T-cell (primary cell): ENCODE results near the gene NCAM1. TPM values are rescaled to one million over a fixed set of nuclear protein-coding genes. Genes with fewer than 3 reads are reported as not detected.

Source experiments
- ATAC-seq, 4 experiments: fragments of 200-7000 bp in 3 of 4; fragments of 150-1000 bp in 1 of 4; cut with Tn5 transposase; replicated peaks in 1 of 4; 1 replicate in 3 of 4; 2 replicates in 1 of 4; pipeline ENCODE4 v1.10.0; 2021; ENCODE audit warnings: moderate library complexity in 3 of 4, mild to moderate bottlenecking in 2 of 4, moderate number of reproducible peaks in 1 of 4
- CTCF ChIA-PET, 2 donors: fragments of 300-600 bp; sonication (Branson Sonifier 250); formaldehyde crosslinking; loops; one replicate each; lab custom pipeline; 2022; ENCODE audit warnings: antibody characterized with exemption in 2 of 2; lab: Charles Lee
- POLR2A ChIA-PET, 2 donors: fragments of 300-600 bp; sonication (Branson Sonifier 250); formaldehyde crosslinking; loops; one replicate each; lab custom pipeline; 2022; ENCODE audit warnings: antibody characterized with exemption in 2 of 2; lab: Charles Lee
- DNase-seq, 35 experiments: peaks; one replicate each; pipeline versions ENCODE4 v3.0.0 to v3.0.0-alpha.2; 2013 to 2023
- H3K27ac ChIP-seq: one replicate; pipeline ENCODE4 v1.5.1; 2013; ENCODE audit warnings: low read length
- H3K27me3 ChIP-seq, 2 experiments: replicated peaks in 1 of 2; 1 replicate in 1 of 2; 2 replicates in 1 of 2; pipeline versions ENCODE4 v1.6.1 to v1.7.0; 2013; ENCODE audit warnings: low read length in 1 of 2, mixed read lengths in 1 of 2; ENCODE audit not compliant: control insufficient read depth in 2 of 2, insufficient read depth in 2 of 2; ENCODE audit errors: extremely low read depth in 1 of 2
- H3K36me3 ChIP-seq, 2 donors: 1 replicate in 1 of 2; 2 replicates in 1 of 2; pipeline versions ENCODE4 v1.6.1 to v1.7.0; 2013; ENCODE audit warnings: low read length in 1 of 2; ENCODE audit not compliant: control insufficient read depth in 2 of 2, insufficient read depth in 1 of 2; ENCODE audit errors: extremely low read depth in 1 of 2
- H3K4me1 ChIP-seq, 2 experiments: 1 replicate in 1 of 2; 2 replicates in 1 of 2; pipeline versions ENCODE4 v1.6.1 to v1.7.0; 2013; ENCODE audit warnings: low read length in 2 of 2, mixed read lengths in 1 of 2; ENCODE audit not compliant: insufficient read depth in 2 of 2, control insufficient read depth in 1 of 2; ENCODE audit errors: extremely low read depth in 1 of 2
- H3K4me3 ChIP-seq, 2 donors: 1 replicate in 1 of 2; 2 replicates in 1 of 2; pipeline versions ENCODE4 v1.5.1 to v1.7.0; 2013; ENCODE audit warnings: mild to moderate bottlenecking in 2 of 2, low read length in 1 of 2, moderate library complexity in 1 of 2; ENCODE audit not compliant: control insufficient read depth in 1 of 2; ENCODE audit errors: extremely low read depth in 1 of 2
- H3K9me3 ChIP-seq: 2 replicates; pipeline ENCODE4 v1.7.0; 2013
- H3K27ac Mint-ChIP-seq, 2 donors: one replicate each; pipeline ENCODE4 v1.8.0; 2020 to 2021; ENCODE audit warnings: mild to moderate bottlenecking in 2 of 2, mixed read lengths in 2 of 2
- H3K27me3 Mint-ChIP-seq, 2 donors: one replicate each; pipeline ENCODE4 v1.8.0; 2021 to 2022; ENCODE audit warnings: mixed read lengths in 2 of 2
- H3K36me3 Mint-ChIP-seq: one replicate; pipeline ENCODE4 v1.8.0; 2021; ENCODE audit warnings: mixed read lengths
- H3K4me1 Mint-ChIP-seq, 3 donors: one replicate each; pipeline ENCODE4 v1.8.0; 2020 to 2022; ENCODE audit warnings: mixed read lengths in 3 of 3, mild to moderate bottlenecking in 1 of 3
- H3K4me3 Mint-ChIP-seq, 3 donors: one replicate each; pipeline ENCODE4 v1.8.0; 2020 to 2022; ENCODE audit warnings: mild to moderate bottlenecking in 3 of 3, mixed read lengths in 3 of 3, moderate library complexity in 3 of 3
- H3K9me3 Mint-ChIP-seq, 3 donors: one replicate each; pipeline ENCODE4 v1.8.0; 2020 to 2022; ENCODE audit warnings: mixed read lengths in 3 of 3
- WGBS: methylation state at CpG from one replicate; pipeline ENCODE4 v1.1.5; 2013; ENCODE audit warnings: missing lambda C conversion rate; ENCODE audit not compliant: insufficient coverage; 5-methylcytosine and 5-hydroxymethylcytosine counted together
- total RNA-seq, 35 experiments: library from RNA in 6 of 35; stranded (reverse) in 6 of 35; fragments of 120-200 nt in 1 of 35; gene quantifications; one replicate each; pipeline versions ENCODE4 v1.2.1 to v1.2.4 and lab custom pipeline; 2013 to 2026

The NCAM1 gene
- total RNA-seq, 5 donors from 2014 or later (not counting 1 experiment from before 2014, with no cell fraction given): 0.90 to 1.8 (median 1.1) TPM

- H3K36me3 ChIP-seq: no peaks in the 10 kb centered on the region
- no peak overlapping the region for H3K27ac Mint-ChIP-seq
- no peak overlapping the region for H3K27ac ChIP-seq
- peaks cover 28 to 34% of the 10 kb centered on the region in 2 donors for H3K27me3 Mint-ChIP-seq
- no peak overlapping the region for H3K4me3 Mint-ChIP-seq
- DNase-seq (no peak), ATAC-seq (no peak)
- H3K36me3 Mint-ChIP-seq: no peaks in the 10 kb centered on the region
- no peaks in the 10 kb centered on the region for H3K9me3 Mint-ChIP-seq
- no peaks in the 10 kb centered on the region for H3K4me1 ChIP-seq
- ChIA-PET POLR2A (no interaction called here), CTCF (no interaction called here)
- no peak overlapping the region for H3K4me3 ChIP-seq
- H3K9me3 ChIP-seq: no peaks in the 10 kb centered on the region
- H3K27me3 ChIP-seq: peaks cover 0 to 2% of the 10 kb centered on the region in 2 experiments
- H3K4me1 Mint-ChIP-seq: no peaks in the 10 kb centered on the region
- WGBS: no CpG with 5 or more reads among the region's 6 CpGs
These were observed 181.3 kb downstream of the NCAM1 start for GRCh38 chr11:113142508-113142907.

GRCh38 chr11:113147249-113147648, 186.0 kb downstream of the NCAM1 start:
- ChIA-PET POLR2A (interaction anchor here in 1 of 2 donors (0.6 kb wide), 1 partner anchor 629 kb away, joined by 11 read pairs; no protein-coding TSS in a partner anchor), CTCF (no interaction called here)
- no peak overlapping the region for H3K4me3 ChIP-seq
- no peaks in the 10 kb centered on the region for H3K9me3 Mint-ChIP-seq
- WGBS: 62% methylated on average over 3 of the region's 8 CpGs
- H3K27ac Mint-ChIP-seq: no peak overlapping the region
- H3K36me3 ChIP-seq: no peaks in the 10 kb centered on the region
- no peak overlapping the region for H3K4me3 Mint-ChIP-seq
- H3K4me1 ChIP-seq: no peaks in the 10 kb centered on the region
- peaks cover 0 to 2% of the 10 kb centered on the region in 2 experiments for H3K27me3 ChIP-seq
- ATAC-seq (no peak), DNase-seq (no peak)
- H3K36me3 Mint-ChIP-seq: no peaks in the 10 kb centered on the region
- no peaks in the 10 kb centered on the region for H3K4me1 Mint-ChIP-seq
- peaks cover 11 to 17% of the 10 kb centered on the region in 2 donors for H3K27me3 Mint-ChIP-seq
- no peak overlapping the region for H3K27ac ChIP-seq
- H3K9me3 ChIP-seq: no peaks in the 10 kb centered on the region

GRCh38 chr11:113148076-113148475, 186.9 kb downstream of the NCAM1 start:
- WGBS: 79% methylated on average over 8 of the region's 9 CpGs
- no peaks in the 10 kb centered on the region for H3K4me1 ChIP-seq
- no peaks in the 10 kb centered on the region for H3K9me3 Mint-ChIP-seq
- H3K4me1 Mint-ChIP-seq: no peaks in the 10 kb centered on the region
- no peaks in the 10 kb centered on the region for H3K9me3 ChIP-seq
- no peak overlapping the region for H3K27ac ChIP-seq
- no peak for DNase-seq
- no peaks in the 10 kb centered on the region for H3K36me3 ChIP-seq
- ATAC-seq: no peak
- ChIA-PET CTCF (no interaction called here), POLR2A (no interaction called here)
- H3K27me3 Mint-ChIP-seq: peaks cover 5 to 17% of the 10 kb centered on the region in 2 donors
- no peak overlapping the region for H3K27ac Mint-ChIP-seq
- no peaks in the 10 kb centered on the region for H3K36me3 Mint-ChIP-seq
- H3K27me3 ChIP-seq: peaks cover 0 to 2% of the 10 kb centered on the region in 2 experiments
- H3K4me3 Mint-ChIP-seq: no peak overlapping the region
- H3K4me3 ChIP-seq: no peak overlapping the region

- Histone ChIP-seq H3K4me1 (no peaks in the 10 kb centered on the region), H3K4me3 (no peak overlapping the region), H3K9me3 (no peaks in the 10 kb centered on the region), H3K36me3 (no peaks in the 10 kb centered on the region), H3K27ac (no peak overlapping the region), H3K27me3 (peaks cover 0 to under 1% of the 10 kb centered on the region in 2 experiments)
- no peak for DNase-seq
- CTCF ChIA-PET: no interaction called here
- Mint-ChIP-seq H3K4me3 (no peak overlapping the region), H3K4me1 (no peaks in the 10 kb centered on the region), H3K36me3 (no peaks in the 10 kb centered on the region), H3K27me3 (peaks cover 5 to 15% of the 10 kb centered on the region in 2 donors), H3K9me3 (no peaks in the 10 kb centered on the region), H3K27ac (no peak overlapping the region)
- POLR2A ChIA-PET: no interaction called here
- WGBS: 60% methylated on average over 1 of the region's 1 CpG
- ATAC-seq: no peak
These were observed 187.4 kb downstream of the NCAM1 start for GRCh38 chr11:113148652-113149051.

- no peak overlapping the region for H3K27ac ChIP-seq
- DNase-seq (no peak), ATAC-seq (no peak)
- no peaks in the 10 kb centered on the region for H3K36me3 Mint-ChIP-seq
- peaks cover 5 to 10% of the 10 kb centered on the region in 2 donors for H3K27me3 Mint-ChIP-seq
- no peaks in the 10 kb centered on the region for H3K9me3 Mint-ChIP-seq
- no peak overlapping the region for H3K27ac Mint-ChIP-seq
- no peaks in the 10 kb centered on the region for H3K9me3 ChIP-seq
- ChIA-PET POLR2A (no interaction called here), CTCF (no interaction called here)
- 80% methylated on average over 3 of the region's 4 CpGs for WGBS
- H3K4me3 Mint-ChIP-seq: no peak overlapping the region
- H3K27me3 ChIP-seq: no peaks in the 10 kb centered on the region
- no peak overlapping the region for H3K4me3 ChIP-seq
- H3K4me1 ChIP-seq: no peaks in the 10 kb centered on the region
- H3K4me1 Mint-ChIP-seq: no peaks in the 10 kb centered on the region
- no peaks in the 10 kb centered on the region for H3K36me3 ChIP-seq
These were observed 190.3 kb downstream of the NCAM1 start for GRCh38 chr11:113151521-113151920.

GRCh38 chr11:113152500-113152899, 191.3 kb downstream of the NCAM1 start:
- DNase-seq (no peak), ATAC-seq (no peak)
- H3K9me3 Mint-ChIP-seq: no peaks in the 10 kb centered on the region
- no peak overlapping the region for H3K4me3 Mint-ChIP-seq
- ChIA-PET CTCF (no interaction called here), POLR2A (no interaction called here)
- Histone ChIP-seq H3K4me1 (no peaks in the 10 kb centered on the region), H3K27ac (no peak overlapping the region), H3K36me3 (no peaks in the 10 kb centered on the region), H3K27me3 (no peaks in the 10 kb centered on the region), H3K9me3 (no peaks in the 10 kb centered on the region), H3K4me3 (no peak overlapping the region)
- no peaks in the 10 kb centered on the region for H3K36me3 Mint-ChIP-seq
- H3K4me1 Mint-ChIP-seq: no peaks in the 10 kb centered on the region
- H3K27me3 Mint-ChIP-seq: peaks cover 5 to 10% of the 10 kb centered on the region in 2 donors
- H3K27ac Mint-ChIP-seq: no peak overlapping the region

- no peak for DNase-seq
- H3K9me3 ChIP-seq: no peaks in the 10 kb centered on the region
- H3K4me1 ChIP-seq: no peaks in the 10 kb centered on the region
- H3K27me3 Mint-ChIP-seq: peaks cover 5 to 10% of the 10 kb centered on the region in 2 donors
- H3K36me3 Mint-ChIP-seq: no peaks in the 10 kb centered on the region
- no peak overlapping the region for H3K27ac Mint-ChIP-seq
- CTCF ChIA-PET: no interaction called here
- H3K27ac ChIP-seq: no peak overlapping the region
- no peaks in the 10 kb centered on the region for H3K27me3 ChIP-seq
- H3K4me3 ChIP-seq: no peak overlapping the region
- no peak for ATAC-seq
- WGBS: 71% methylated on average over 1 of the region's 2 CpGs
- H3K9me3 Mint-ChIP-seq: no peaks in the 10 kb centered on the region
- H3K4me3 Mint-ChIP-seq: no peak overlapping the region
- H3K36me3 ChIP-seq: no peaks in the 10 kb centered on the region
- H3K4me1 Mint-ChIP-seq: no peaks in the 10 kb centered on the region
- POLR2A ChIA-PET: no interaction called here
These were observed 192.6 kb downstream of the NCAM1 start for GRCh38 chr11:113153847-113154246.
